Measurements from ENCODE around the gene DAO. TPM values are rescaled to one million over a fixed set of nuclear protein-coding genes. Genes with fewer than 3 reads are reported as not detected.
A peak's percentile ranks its signal among the peaks of the same experiment; 100 is the strongest.

Gene DAO
- total RNA-seq, result not detected

GRCh38 chr12:108879615-108880254 is at the start of gene DAO:
Gene DAO, plus strand, starts transcription at chr12:108880092. Its CDS starts 4,915 bp downstream, at chr12:108885007.
- H3K36me3 Mint-ChIP-seq, result no peaks in the 10 kb centered on the region
- H3K27ac Mint-ChIP-seq, result no peak within 1 kb of the TSS
- DNase-seq, result no peak
- H3K9me3 Mint-ChIP-seq, result peaks cover 5% of the 10 kb centered on the region
- no peaks in the 10 kb centered on the region for H3K27me3 Mint-ChIP-seq
- H3K4me1 Mint-ChIP-seq, result no peaks in the 10 kb centered on the region
- H3K4me3 Mint-ChIP-seq, result no peak within 1 kb of the TSS

GRCh38 chr12:108831309-108831991 is 48.4 kb upstream of the DAO start:
- Mint-ChIP-seq H3K9me3 (no peaks in the 10 kb centered on the region), H3K4me1 (peaks cover 26% of the 10 kb centered on the region), H3K27ac (no peak overlapping the region), H3K36me3 (peaks cover 26% of the 10 kb centered on the region), H3K4me3 (no peak overlapping the region), H3K27me3 (no peaks in the 10 kb centered on the region)
- no peak for DNase-seq

- no peak for DNase-seq
- H3K27me3 Mint-ChIP-seq, result no peaks in the 10 kb centered on the region
- H3K4me3 Mint-ChIP-seq, result no peak overlapping the region
- peaks cover 23% of the 10 kb centered on the region for H3K4me1 Mint-ChIP-seq
- no peaks in the 10 kb centered on the region for H3K9me3 Mint-ChIP-seq
- H3K27ac Mint-ChIP-seq, result no peak overlapping the region
- peaks cover 26% of the 10 kb centered on the region for H3K36me3 Mint-ChIP-seq
Measured at GRCh38 chr12:108832208-108832607, 47.7 kb upstream of the DAO start.

GRCh38 chr12:108832730-108833354 is 47.0 kb upstream of the DAO start:
- no peak overlapping the region for H3K27ac Mint-ChIP-seq
- no peaks in the 10 kb centered on the region for H3K9me3 Mint-ChIP-seq
- DNase-seq, result no peak
- H3K27me3 Mint-ChIP-seq, result no peaks in the 10 kb centered on the region
- H3K4me3 Mint-ChIP-seq, result no peak overlapping the region
- peaks cover 30% of the 10 kb centered on the region for H3K4me1 Mint-ChIP-seq
- H3K36me3 Mint-ChIP-seq, result peaks cover 28% of the 10 kb centered on the region

- H3K4me3 Mint-ChIP-seq, result no peak overlapping the region
- peaks cover 35% of the 10 kb centered on the region for H3K4me1 Mint-ChIP-seq
- peaks cover 33% of the 10 kb centered on the region for H3K36me3 Mint-ChIP-seq
- DNase-seq, result no peak
- H3K9me3 Mint-ChIP-seq, result no peaks in the 10 kb centered on the region
- H3K27ac Mint-ChIP-seq, result no peak overlapping the region
- no peaks in the 10 kb centered on the region for H3K27me3 Mint-ChIP-seq
Measured at GRCh38 chr12:108833355-108833733, 46.5 kb upstream of the DAO start.

- DNase-seq, result no peak
- Mint-ChIP-seq H3K27me3 (no peaks in the 10 kb centered on the region), H3K4me3 (no peak overlapping the region), H3K9me3 (peaks cover 2% of the 10 kb centered on the region), H3K36me3 (peaks cover 38% of the 10 kb centered on the region), H3K27ac (no peak overlapping the region), H3K4me1 (peaks cover 37% of the 10 kb centered on the region)
Measured at GRCh38 chr12:108833757-108834472, 46.0 kb upstream of the DAO start.

- Mint-ChIP-seq H3K9me3 (peaks cover 2% of the 10 kb centered on the region), H3K4me3 (no peak overlapping the region), H3K27ac (no peak overlapping the region), H3K4me1 (peaks cover 46% of the 10 kb centered on the region), H3K27me3 (no peaks in the 10 kb centered on the region), H3K36me3 (peaks cover 39% of the 10 kb centered on the region)
- DNase-seq, result no peak
Measured at GRCh38 chr12:108835860-108836634, 43.8 kb upstream of the DAO start.

- Mint-ChIP-seq H3K4me3 (no peak overlapping the region), H3K27ac (peak overlapping the region; percentile 52), H3K9me3 (peaks cover 2% of the 10 kb centered on the region), H3K27me3 (no peaks in the 10 kb centered on the region), H3K36me3 (peaks cover 37% of the 10 kb centered on the region), H3K4me1 (peaks cover 38% of the 10 kb centered on the region)
- no peak for DNase-seq
Measured at GRCh38 chr12:108837239-108837638, 42.7 kb upstream of the DAO start.

- Mint-ChIP-seq H3K27me3 (no peaks in the 10 kb centered on the region), H3K9me3 (peaks cover 2% of the 10 kb centered on the region), H3K4me1 (peaks cover 35% of the 10 kb centered on the region), H3K27ac (peak overlapping the region; percentile 97), H3K36me3 (peaks cover 38% of the 10 kb centered on the region), H3K4me3 (no peak overlapping the region)
- no peak for DNase-seq
Measured at GRCh38 chr12:108837680-108838079, 42.2 kb upstream of the DAO start.

- Mint-ChIP-seq H3K4me1 (peaks cover 35% of the 10 kb centered on the region), H3K27me3 (no peaks in the 10 kb centered on the region), H3K9me3 (peaks cover 2% of the 10 kb centered on the region), H3K4me3 (peak overlapping the region; percentile 66), H3K27ac (peak overlapping the region; percentile 97), H3K36me3 (peaks cover 36% of the 10 kb centered on the region)
- DNase-seq, result peak; percentile 83
Measured at GRCh38 chr12:108838194-108839017, 41.5 kb upstream of the DAO start.

- Mint-ChIP-seq H3K27me3 (no peaks in the 10 kb centered on the region), H3K9me3 (peaks cover 2% of the 10 kb centered on the region), H3K4me1 (peaks cover 35% of the 10 kb centered on the region), H3K27ac (peak overlapping the region; percentile 97), H3K4me3 (no peak overlapping the region), H3K36me3 (peaks cover 33% of the 10 kb centered on the region)
- no peak for DNase-seq
Measured at GRCh38 chr12:108839018-108839889, 40.6 kb upstream of the DAO start.

GRCh38 chr12:108839890-108840230 is 40.0 kb upstream of the DAO start:
- peaks cover 35% of the 10 kb centered on the region for H3K4me1 Mint-ChIP-seq
- peak overlapping the region; percentile 97 for H3K27ac Mint-ChIP-seq
- no peak for DNase-seq
- H3K36me3 Mint-ChIP-seq, result peaks cover 33% of the 10 kb centered on the region
- no peak overlapping the region for H3K4me3 Mint-ChIP-seq
- H3K9me3 Mint-ChIP-seq, result peaks cover 2% of the 10 kb centered on the region
- H3K27me3 Mint-ChIP-seq, result no peaks in the 10 kb centered on the region

GRCh38 chr12:108840605-108841332 is 39.1 kb upstream of the DAO start:
- peaks cover 28% of the 10 kb centered on the region for H3K36me3 Mint-ChIP-seq
- H3K27me3 Mint-ChIP-seq, result no peaks in the 10 kb centered on the region
- H3K27ac Mint-ChIP-seq, result peak overlapping the region; percentile 52
- H3K4me1 Mint-ChIP-seq, result peaks cover 35% of the 10 kb centered on the region
- H3K9me3 Mint-ChIP-seq, result peaks cover 2% of the 10 kb centered on the region
- H3K4me3 Mint-ChIP-seq, result no peak overlapping the region
- DNase-seq, result no peak

Data from activated naive CD8-positive, alpha-beta T cell treated with anti-CD3 and anti-CD28 coated beads for 36 hours (primary cell).